Brain microvascular endothelial cell (primary cell): ENCODE results near the gene BEAN1.

ENCODE experiments used
- DNase-seq: peaks from one replicate; pipeline ENCODE4 v3.0.0-alpha.2; 2020
- H3K27ac ChIP-seq: fragments of 250-450 bp; sonication (Bioruptor Pico); 2 replicates; pipeline ENCODE4 v1.5.1; 2020; ENCODE audit warnings: mild to moderate bottlenecking, moderate library complexity
- H3K27me3 ChIP-seq: fragments of 250-450 bp; sonication (Bioruptor Pico); replicated peaks from 2 replicates; pipeline ENCODE4 v1.5.1; 2020; ENCODE audit warnings: mild to moderate bottlenecking
- H3K36me3 ChIP-seq: fragments of 250-450 bp; sonication (Bioruptor Pico); replicated peaks from 2 replicates; pipeline ENCODE4 v1.5.1; 2020; ENCODE audit warnings: mild to moderate bottlenecking
- H3K4me3 ChIP-seq: 2 replicates; pipeline ENCODE4 v1.5.1; 2011; ENCODE audit warnings: low read depth, mild to moderate bottlenecking, control low read depth, low read length, moderate library complexity
- CTCF ChIP-seq: IDR thresholded peaks from 2 replicates; pipeline ENCODE4 v1.5.1; 2011; ENCODE audit warnings: low read depth, mild to moderate bottlenecking, moderate library complexity, low read length, control low read depth, inconsistent platforms; ENCODE audit errors: missing control alignments
- in situ Hi-C: cut with HindIII; loops from 2 replicates; pipeline ENCODE4 v1.10.0; 2017; ENCODE audit warnings: low sequenced_read_pairs, low pct_ligation_motif_present

Gene BEAN1

GRCh38 chr16:66399930-66400329, 27.2 kb upstream of the BEAN1 start:
- DNase-seq: no peak
- in situ Hi-C loops: no loop called here
- Histone ChIP-seq H3K4me3 (no peak overlapping the region), H3K36me3 (no peaks in the 10 kb centered on the region), H3K27me3 (no peaks in the 10 kb centered on the region), H3K27ac (no peak overlapping the region)
- no peak for TF ChIP-seq CTCF

- Histone ChIP-seq H3K27me3 (no peaks in the 10 kb centered on the region), H3K4me3 (no peak overlapping the region), H3K27ac (no peak overlapping the region), H3K36me3 (no peaks in the 10 kb centered on the region)
- no peak for DNase-seq
- no peak for TF ChIP-seq CTCF
- in situ Hi-C loops: no loop called here
These were observed 26.4 kb upstream of the BEAN1 start for GRCh38 chr16:66400503-66401380.

- no peak overlapping the region for H3K27ac ChIP-seq
- in situ Hi-C loops: no loop called here
- no peak overlapping the region for H3K4me3 ChIP-seq
- no peaks in the 10 kb centered on the region for H3K27me3 ChIP-seq
- H3K36me3 ChIP-seq: no peaks in the 10 kb centered on the region
- TF ChIP-seq CTCF: no peak
- DNase-seq: no peak
These were observed 25.5 kb upstream of the BEAN1 start for GRCh38 chr16:66401610-66402009.

GRCh38 chr16:66402166-66402565, 24.9 kb upstream of the BEAN1 start:
- no peaks in the 10 kb centered on the region for H3K36me3 ChIP-seq
- no peak overlapping the region for H3K27ac ChIP-seq
- DNase-seq: no peak
- TF ChIP-seq CTCF: no peak
- in situ Hi-C loops: no loop called here
- no peaks in the 10 kb centered on the region for H3K27me3 ChIP-seq
- H3K4me3 ChIP-seq: no peak overlapping the region

- in situ Hi-C loops: no loop called here
- no peak for DNase-seq
- H3K27ac ChIP-seq: no peak overlapping the region
- no peaks in the 10 kb centered on the region for H3K36me3 ChIP-seq
- no peak overlapping the region for H3K4me3 ChIP-seq
- TF ChIP-seq CTCF: no peak
- no peaks in the 10 kb centered on the region for H3K27me3 ChIP-seq
These were observed 24.4 kb upstream of the BEAN1 start for GRCh38 chr16:66402591-66403230.
